Measurements from ENCODE around the gene RAB38. TPM values are rescaled to one million over a fixed set of nuclear protein-coding genes. Genes with fewer than 3 reads are reported as not detected.

Gene RAB38
- total RNA-seq, 1 experiment from 2014 or later, result 7.3 TPM

DNA sequence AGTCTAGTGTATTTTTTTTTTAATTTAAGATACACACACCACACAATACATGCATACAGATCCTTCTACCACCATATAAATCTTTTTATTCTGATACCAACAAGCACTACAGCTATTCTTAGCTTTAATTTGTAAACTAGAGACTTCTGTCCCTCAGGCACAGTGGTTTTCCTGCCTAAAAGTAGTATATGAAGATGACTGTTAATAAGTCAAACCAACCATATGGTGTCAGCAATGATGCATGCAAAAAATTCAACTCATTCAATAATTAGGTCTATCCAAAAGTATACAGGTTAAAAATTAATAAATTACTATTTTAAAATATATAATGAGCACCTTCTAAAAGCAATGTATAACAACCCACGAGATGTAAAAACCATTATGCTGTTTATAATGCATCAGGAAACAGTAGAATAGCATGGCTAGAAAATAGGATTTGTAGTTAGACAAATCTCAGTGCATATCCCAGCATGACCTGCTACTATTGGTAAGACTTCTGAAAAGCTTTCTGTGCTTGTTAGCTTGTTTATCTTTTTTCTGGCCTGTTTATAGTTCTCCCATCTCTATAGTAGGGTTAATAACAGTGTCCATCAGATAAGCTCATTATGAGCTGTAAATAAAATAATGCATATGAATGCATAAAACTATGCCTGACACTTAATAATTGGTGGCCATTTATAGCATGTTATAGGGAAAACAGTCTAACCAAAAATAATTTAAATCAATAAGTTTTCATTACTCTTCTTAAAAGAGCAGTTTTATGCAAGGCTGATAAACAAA lies 10.2 kb downstream of the RAB38 start:
- Mint-ChIP-seq H3K4me3 (ENCODE audit: low read depth, unreplicated experiment) (no peak overlapping the region), H3K4me1 (ENCODE audit: low read depth, unreplicated experiment) (peaks cover 10% of the 10 kb centered on the region), H3K27ac (ENCODE audit: unreplicated experiment) (no peak overlapping the region), H3K27me3 (ENCODE audit: unreplicated experiment) (no peaks in the 10 kb centered on the region), H3K36me3 (ENCODE audit: insufficient read depth, unreplicated experiment) (no peaks in the 10 kb centered on the region), H3K9me3 (ENCODE audit: low read depth, unreplicated experiment) (peaks cover 4% of the 10 kb centered on the region)
- CTCF ChIA-PET, result no interaction called here
- TF ChIP-seq, protein P1, sequence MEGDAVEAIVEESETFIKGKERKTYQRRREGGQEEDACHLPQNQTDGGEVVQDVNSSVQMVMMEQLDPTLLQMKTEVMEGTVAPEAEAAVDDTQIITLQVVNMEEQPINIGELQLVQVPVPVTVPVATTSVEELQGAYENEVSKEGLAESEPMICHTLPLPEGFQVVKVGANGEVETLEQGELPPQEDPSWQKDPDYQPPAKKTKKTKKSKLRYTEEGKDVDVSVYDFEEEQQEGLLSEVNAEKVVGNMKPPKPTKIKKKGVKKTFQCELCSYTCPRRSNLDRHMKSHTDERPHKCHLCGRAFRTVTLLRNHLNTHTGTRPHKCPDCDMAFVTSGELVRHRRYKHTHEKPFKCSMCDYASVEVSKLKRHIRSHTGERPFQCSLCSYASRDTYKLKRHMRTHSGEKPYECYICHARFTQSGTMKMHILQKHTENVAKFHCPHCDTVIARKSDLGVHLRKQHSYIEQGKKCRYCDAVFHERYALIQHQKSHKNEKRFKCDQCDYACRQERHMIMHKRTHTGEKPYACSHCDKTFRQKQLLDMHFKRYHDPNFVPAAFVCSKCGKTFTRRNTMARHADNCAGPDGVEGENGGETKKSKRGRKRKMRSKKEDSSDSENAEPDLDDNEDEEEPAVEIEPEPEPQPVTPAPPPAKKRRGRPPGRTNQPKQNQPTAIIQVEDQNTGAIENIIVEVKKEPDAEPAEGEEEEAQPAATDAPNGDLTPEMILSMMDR (IDR thresholded peaks at IDR 0.05; ENCODE audit: unreplicated experiment), result no peak
- DNase-seq, result no peak
- BruUV-seq (replicated peaks), result no TSS peak
- intact Hi-C loops (cut with micrococcal nuclease; ENCODE audit: unreplicated experiment), result no loop called here

DNA sequence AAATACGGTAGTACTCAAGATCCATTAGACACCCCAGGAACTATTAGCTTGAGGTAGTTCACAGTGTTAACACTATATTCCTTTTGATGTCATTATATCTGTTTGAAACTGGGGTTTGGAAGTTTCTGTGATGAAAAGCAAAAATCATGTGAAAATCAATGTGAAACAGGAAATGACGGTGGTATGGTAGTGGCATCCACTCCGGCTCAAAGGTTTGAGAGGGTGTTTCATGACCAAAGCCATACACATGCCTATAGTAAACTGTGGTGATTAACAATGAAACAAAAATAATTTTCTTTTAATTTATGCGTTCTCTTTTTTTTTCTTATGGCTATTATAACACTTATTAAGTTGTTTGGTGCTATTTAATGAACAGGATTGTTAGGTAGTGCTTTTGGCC lies 10.9 kb downstream of the RAB38 start:
- CTCF ChIA-PET, result no interaction called here
- Mint-ChIP-seq H3K9me3 (ENCODE audit: low read depth, unreplicated experiment) (peaks cover 9% of the 10 kb centered on the region), H3K4me3 (ENCODE audit: low read depth, unreplicated experiment) (no peak overlapping the region), H3K36me3 (ENCODE audit: insufficient read depth, unreplicated experiment) (no peaks in the 10 kb centered on the region), H3K4me1 (ENCODE audit: low read depth, unreplicated experiment) (peaks cover 10% of the 10 kb centered on the region), H3K27ac (ENCODE audit: unreplicated experiment) (no peak overlapping the region), H3K27me3 (ENCODE audit: unreplicated experiment) (no peaks in the 10 kb centered on the region)
- BruUV-seq (replicated peaks), result no TSS peak
- no peak for DNase-seq
- TF ChIP-seq, protein P1 (IDR thresholded peaks at IDR 0.05; ENCODE audit: unreplicated experiment), result no peak
- intact Hi-C loops (cut with micrococcal nuclease; ENCODE audit: unreplicated experiment), result no loop called here

DNA sequence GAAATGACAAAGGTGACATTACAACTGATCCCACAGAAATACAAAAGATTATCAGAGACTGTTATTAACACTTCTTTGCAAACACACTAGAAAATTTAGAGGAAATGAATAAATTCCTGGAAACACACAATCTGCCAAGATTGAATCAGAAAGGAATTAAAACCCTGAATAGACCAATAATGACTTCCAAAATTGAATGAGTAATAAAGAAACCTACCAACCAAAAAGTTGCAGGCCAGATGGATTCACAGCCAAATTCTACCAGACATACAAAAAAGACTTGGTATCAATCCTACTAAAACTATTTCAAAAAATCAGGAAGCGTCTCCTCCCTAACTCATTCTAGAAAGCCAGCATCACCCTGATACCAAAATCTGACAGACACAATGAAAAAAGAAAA lies 17.2 kb downstream of the RAB38 start:
- no peak overlapping the region for H3K27ac Mint-ChIP-seq (ENCODE audit: unreplicated experiment)
- TF ChIP-seq, protein P1 (IDR thresholded peaks at IDR 0.05; ENCODE audit: unreplicated experiment), result no peak
- DNase-seq, result no peak
- intact Hi-C loops (cut with micrococcal nuclease; ENCODE audit: unreplicated experiment), result no loop called here
- no peaks in the 10 kb centered on the region for H3K36me3 Mint-ChIP-seq (ENCODE audit: insufficient read depth, unreplicated experiment)
- H3K4me1 Mint-ChIP-seq (ENCODE audit: low read depth, unreplicated experiment), result no peaks in the 10 kb centered on the region
- H3K4me3 Mint-ChIP-seq (ENCODE audit: low read depth, unreplicated experiment), result no peak overlapping the region
- CTCF ChIA-PET, result no interaction called here
- no TSS peak for BruUV-seq (replicated peaks)
- H3K9me3 Mint-ChIP-seq (ENCODE audit: low read depth, unreplicated experiment), result peaks cover 17% of the 10 kb centered on the region
- H3K27me3 Mint-ChIP-seq (ENCODE audit: unreplicated experiment), result no peaks in the 10 kb centered on the region

DNA sequence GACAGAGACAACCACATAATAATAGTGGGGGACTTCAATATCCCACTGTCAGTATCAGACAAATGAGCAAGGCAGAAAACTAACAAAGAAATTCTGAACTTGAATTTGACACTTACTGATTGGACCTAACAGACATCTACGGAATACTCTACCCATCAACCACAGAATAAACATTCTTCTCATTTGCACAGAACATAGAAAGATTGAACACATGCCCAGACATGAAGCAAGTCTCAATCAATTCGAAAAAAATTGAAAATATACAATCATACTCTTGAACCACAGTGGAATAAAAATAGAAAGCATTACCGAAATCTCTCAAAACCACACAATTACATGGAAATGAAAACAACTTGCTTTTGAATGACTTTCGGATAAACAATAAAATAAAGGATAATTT lies 17.9 kb downstream of the RAB38 start:
- Mint-ChIP-seq H3K36me3 (ENCODE audit: insufficient read depth, unreplicated experiment) (no peaks in the 10 kb centered on the region), H3K27ac (ENCODE audit: unreplicated experiment) (no peak overlapping the region), H3K4me1 (ENCODE audit: low read depth, unreplicated experiment) (no peaks in the 10 kb centered on the region), H3K9me3 (ENCODE audit: low read depth, unreplicated experiment) (peaks cover 13% of the 10 kb centered on the region), H3K4me3 (ENCODE audit: low read depth, unreplicated experiment) (no peak overlapping the region), H3K27me3 (ENCODE audit: unreplicated experiment) (no peaks in the 10 kb centered on the region)
- no TSS peak for BruUV-seq (replicated peaks)
- CTCF ChIA-PET, result no interaction called here
- TF ChIP-seq, protein P1 (IDR thresholded peaks at IDR 0.05; ENCODE audit: unreplicated experiment), result no peak
- intact Hi-C loops (cut with micrococcal nuclease; ENCODE audit: unreplicated experiment), result no loop called here
- DNase-seq, result no peak

Data from Calu3 (cell line).